HepG2 (cell line): Measurements from ENCODE around the gene CHKA. TPM values are rescaled to one million over a fixed set of nuclear protein-coding genes. Genes with fewer than 3 reads are reported as not detected.

Experiments used
- ATAC-seq: fragments of 200-7000 bp; cut with Tn5 transposase; 3 replicates; pipeline ENCODE4 v1.9.1; 2020; ENCODE audit warnings: mild to moderate bottlenecking, moderate library complexity
- BruUV-seq: library from RNA; stranded (reverse); fragments of 400-500 nt; replicated peaks from 2 replicates; lab custom pipeline; 2021; lab: Mats Ljungman, UMichigan
- CTCF ChIA-PET: fragments of 300-600 bp; formaldehyde crosslinking; extraction: SDS; loops from one replicate; lab custom pipeline; 2021; ENCODE audit warnings: low total read pairs, inconsistent platforms, low intra/inter-chr PET ratio; lab: Yijun Ruan, JAX
- POLR2A ChIA-PET: fragments of 350-600 bp; sonication (Branson Sonifier 250); formaldehyde crosslinking; loops from one replicate; lab custom pipeline; 2020; ENCODE audit warnings: antibody characterized with exemption, inconsistent platforms; lab: Yijun Ruan, JAX
- DNase-seq: peaks from one replicate; pipeline ENCODE4 v3.0.0-alpha.2; 2015; ENCODE audit warnings: low spot score
- FAIRE-seq: peaks from 3 replicates; lab custom pipeline; 2011; peaks lifted over from hg19 to GRCh38; lab: Jason Lieb, UNC
- H2AFZ ChIP-seq: one replicate; pipeline ENCODE4 v1.6.1; 2011; ENCODE audit warnings: low read length, inconsistent platforms
- H3K27ac ChIP-seq: fragments of 300-600 bp; 3 replicates; pipeline ENCODE4 v1.8.0; 2011; ENCODE audit warnings: mixed run types, mild to moderate bottlenecking, mixed read lengths, low read length, inconsistent platforms; ENCODE audit not compliant: insufficient read depth; ENCODE audit errors: extremely low read length
- H3K27me3 ChIP-seq, 2 experiments: fragments of 200-600 bp in 1 of 2; 2 replicates in 1 of 2; 3 replicates in 1 of 2; pipeline versions ENCODE4 v1.6.0 to v1.8.0; 2011; ENCODE audit warnings: low read length in 2 of 2, mild to moderate bottlenecking in 2 of 2, moderate library complexity in 2 of 2, inconsistent platforms in 1 of 2; ENCODE audit not compliant: insufficient read depth in 2 of 2, control insufficient read depth in 1 of 2
- H3K36me3 ChIP-seq, 2 experiments: fragments of 200-600 bp in 1 of 2; replicated peaks in 1 of 2; 2 replicates in 1 of 2; 3 replicates in 1 of 2; pipeline versions ENCODE4 v1.5.1 to v1.8.0; 2011; ENCODE audit warnings: low read length in 2 of 2, inconsistent platforms in 1 of 2; ENCODE audit not compliant: insufficient read depth in 2 of 2, control insufficient read depth in 1 of 2
- H3K4me1 ChIP-seq: 2 replicates; pipeline ENCODE4 v1.5.1; 2012; ENCODE audit warnings: low read length, inconsistent platforms; ENCODE audit not compliant: insufficient read depth
- H3K4me2 ChIP-seq: 2 replicates; pipeline ENCODE4 v1.6.0; 2011; ENCODE audit warnings: low read depth, low read length, inconsistent platforms
- H3K4me3 ChIP-seq, 3 experiments: fragments of 200-600 bp in 1 of 3; sonication (generic), shearing (Covaris generic) in 1 of 3; replicated peaks in 1 of 3; 2 replicates each; pipeline ENCODE4 v1.5.1; 2011 to 2016; ENCODE audit warnings: low read length in 3 of 3, inconsistent platforms in 2 of 3, low read depth in 2 of 3, mild to moderate bottlenecking in 2 of 3, control low read depth in 1 of 3, mixed read lengths in 1 of 3; ENCODE audit not compliant: insufficient read depth in 1 of 3
- H3K79me2 ChIP-seq: one replicate; pipeline ENCODE4 v1.6.1; 2011; ENCODE audit warnings: low read length, inconsistent platforms; ENCODE audit not compliant: insufficient read depth
- H3K9ac ChIP-seq: 2 replicates; pipeline ENCODE4 v1.6.0; 2011; ENCODE audit warnings: mild to moderate bottlenecking, low read depth, low read length, inconsistent platforms; ENCODE audit not compliant: insufficient read depth
- H3K9me3 ChIP-seq: 2 replicates; pipeline ENCODE4 v1.5.1; 2012; ENCODE audit warnings: mild to moderate bottlenecking, low read length
- H4K20me1 ChIP-seq: 2 replicates; pipeline ENCODE4 v1.6.0; 2011; ENCODE audit warnings: inconsistent platforms, mild to moderate bottlenecking, low read length, moderate library complexity; ENCODE audit not compliant: insufficient read depth
- FUBP1 ChIP-seq: sonication (generic); formaldehyde crosslinking; IDR thresholded peaks from 2 replicates; pipeline ENCODE4 v1.5.1; 2020; ENCODE audit warnings: missing genetic modification reagents, mild to moderate bottlenecking, borderline replicate concordance
- HCFC1 ChIP-seq: fragments of 150-350 bp; IDR thresholded peaks from 2 replicates; pipeline ENCODE4 v1.6.1; 2014; ENCODE audit warnings: low read depth, low read length
- KLF15 ChIP-seq: sonication (generic); formaldehyde crosslinking; IDR thresholded peaks from 2 replicates; pipeline ENCODE4 v1.8.1; 2023; ENCODE audit warnings: borderline replicate concordance, mild to moderate bottlenecking, inconsistent platforms, missing genetic modification reagents, mixed read lengths
- KMT2B ChIP-seq: IDR thresholded peaks from 2 replicates; pipeline ENCODE4 v1.6.1; 2016; ENCODE audit warnings: missing genetic modification reagents, missing compliant biosample characterization
- MAFF ChIP-seq: IDR thresholded peaks from 2 replicates; pipeline ENCODE4 v1.6.1; 2011; ENCODE audit warnings: low read depth, low read length, improper control_type of control experiment
- MAFK ChIP-seq, 2 experiments: IDR thresholded peaks in 1 of 2; conservative IDR thresholded peaks in 1 of 2; 2 replicates each; pipeline ENCODE4 v1.6.1; 2011; ENCODE audit warnings: improper control_type of control experiment in 2 of 2, low read length in 2 of 2
- MEIS1 ChIP-seq: sonication (generic); formaldehyde crosslinking; IDR thresholded peaks from 2 replicates; pipeline ENCODE4 v1.9.0; 2021; ENCODE audit warnings: mild to moderate bottlenecking, missing genetic modification reagents, moderate library complexity, borderline replicate concordance
- MYC ChIP-seq: sonication (generic); formaldehyde crosslinking; IDR thresholded peaks from 2 replicates; pipeline ENCODE4 v1.9.0; 2021; ENCODE audit warnings: missing genetic modification reagents, borderline replicate concordance
- POLR2A ChIP-seq, 2 experiments: IDR thresholded peaks; 2 replicates each; pipeline ENCODE4 v1.6.1; 2011; ENCODE audit warnings: low read depth in 2 of 2, low read length in 2 of 2, mild to moderate bottlenecking in 1 of 2, moderate library complexity in 1 of 2; ENCODE audit not compliant: insufficient read depth in 1 of 2
- SAP130 ChIP-seq: IDR thresholded peaks from 2 replicates; pipeline ENCODE4 v1.6.1; 2016; ENCODE audit warnings: low read depth
- SIX1 ChIP-seq: sonication (generic); formaldehyde crosslinking; IDR thresholded peaks from 2 replicates; pipeline ENCODE4 v1.4.0; 2020; ENCODE audit warnings: missing genetic modification reagents, borderline replicate concordance
- SMAD1 ChIP-seq: sonication (generic); formaldehyde crosslinking; IDR thresholded peaks from 2 replicates; pipeline ENCODE4 v1.4.0; 2020; ENCODE audit warnings: missing genetic modification reagents, low read depth, mild to moderate bottlenecking, borderline replicate concordance
- TEAD3 ChIP-seq: optimal IDR thresholded peaks from 2 replicates; pipeline ENCODE3; 2016; ENCODE audit warnings: borderline replicate concordance
- ZMAT3 ChIP-seq: sonication (generic); formaldehyde crosslinking; conservative IDR thresholded peaks from 2 replicates; pipeline ENCODE4 v1.7.0; 2021; ENCODE audit warnings: missing genetic modification reagents
- ZNF17 ChIP-seq: sonication (generic); formaldehyde crosslinking; IDR thresholded peaks from 2 replicates; pipeline ENCODE4 v1.5.0; 2020; ENCODE audit warnings: mild to moderate bottlenecking, missing genetic modification reagents
- ZNF235 ChIP-seq: sonication (generic); formaldehyde crosslinking; IDR thresholded peaks from 2 replicates; pipeline ENCODE4 v1.8.1; 2023; ENCODE audit warnings: mild to moderate bottlenecking, missing genetic modification reagents, borderline replicate concordance
- ZNF331 ChIP-seq: sonication (generic); formaldehyde crosslinking; IDR thresholded peaks from 2 replicates; pipeline ENCODE4 v1.4.0; 2020; ENCODE audit warnings: missing genetic modification reagents
- ZNF333 ChIP-seq: sonication (generic); formaldehyde crosslinking; IDR thresholded peaks from 2 replicates; pipeline ENCODE4 v1.4.0; 2020; ENCODE audit warnings: mild to moderate bottlenecking, missing genetic modification reagents, borderline replicate concordance
- ZNF547 ChIP-seq: sonication (generic); formaldehyde crosslinking; IDR thresholded peaks from 2 replicates; pipeline ENCODE4 v1.5.1; 2020; ENCODE audit warnings: mild to moderate bottlenecking, missing genetic modification reagents
- ZNF550 ChIP-seq: sonication (generic); formaldehyde crosslinking; IDR thresholded peaks from 2 replicates; pipeline ENCODE4 v1.4.0; 2020; ENCODE audit warnings: mild to moderate bottlenecking, missing genetic modification reagents, borderline replicate concordance
- ZSCAN5A ChIP-seq: sonication (generic); formaldehyde crosslinking; IDR thresholded peaks from 2 replicates; pipeline ENCODE4 v1.8.0; 2022; ENCODE audit warnings: mild to moderate bottlenecking, missing genetic modification reagents, borderline replicate concordance
- WGBS: methylation state at CpG from one replicate; pipeline ENCODE4 v1.1.6; 2017; ENCODE audit warnings: low lambda C conversion rate; 5-methylcytosine and 5-hydroxymethylcytosine counted together
- in situ Hi-C: cut with HindIII; loops from 2 replicates; pipeline ENCODE4 v1.10.0; 2017; ENCODE audit warnings: low pct_unique_long_range_greater_than_20kb; ENCODE audit not compliant: extremely low pct_ligation_motif_present
- intact Hi-C: fragments of 100-400 bp; cut with micrococcal nuclease; formaldehyde crosslinking; loops from one replicate; pipeline ENCODE4 v1.10.0; 2022; ENCODE audit not compliant: unreplicated experiment
- polyA plus RNA-seq, 8 experiments: library from polyadenylated mRNA; depleted of rRNA in 3 of 8; stranded (reverse) in 7 of 8; unstranded in 1 of 8; fragments of >200 nt; fragmentation: Illumina TruSeq in 4 of 8; extraction: Trizol in 4 of 8; gene quantifications; 2 replicates each; pipeline versions ENCODE4 v1.2.1 to v1.2.3, GENCODE V29; 2011 to 2016; ENCODE audit warnings: low read depth in 4 of 8, missing spikeins in 1 of 8, mixed read lengths in 1 of 8; ENCODE audit not compliant: insufficient read depth in 1 of 8
- total RNA-seq, 5 experiments: library from RNA; depleted of rRNA; stranded (reverse); fragments of >200 nt; fragmentation: Illumina TruSeq; extraction: Trizol; gene quantifications; 2 replicates each; pipeline ENCODE4 v1.2.3, GENCODE V29; 2016; ENCODE audit warnings: low read depth in 1 of 5
- TF ChIP-seq, protein P1 (sequence below): sonication (generic); formaldehyde crosslinking; IDR thresholded peaks from 2 replicates; pipeline ENCODE4 v1.5.0; 2020; ENCODE audit warnings: mild to moderate bottlenecking, missing genetic modification reagents

CHKA gene
- total and polyA plus RNA-seq, 2 of the 13 experiments (the other 11 are each of a cell fraction or from before 2014, with no cell fraction given): 71.6 to 92.7 TPM

- no peak overlapping the region for H3K27ac ChIP-seq
- no peak for FAIRE-seq
- no peak for TF ChIP-seq HCFC1
- TF ChIP-seq KMT2B: no peak
- TF ChIP-seq ZNF550 (CRISPR knock-in tag): no peak
- TF ChIP-seq POLR2A (IDR thresholded peaks at IDR 0.05; ENCODE audit: insufficient read depth in 1 of 2, low read depth in 2 of 2, low read length in 2 of 2): 0 out of 4 replicates have a peak, but pooled peaks of 1 of the 2 experiments have one; percentile 9
- no peak for TF ChIP-seq ZNF235 (CRISPR knock-in tag)
- no peak for TF ChIP-seq MEIS1 (CRISPR knock-in tag)
- no peak for TF ChIP-seq ZSCAN5A (CRISPR knock-in tag)
- no peak for TF ChIP-seq ZNF333 (CRISPR knock-in tag)
- no peak for TF ChIP-seq MYC (CRISPR knock-in tag)
- peak; percentile 26 to 69; a peak in 2 of 4 replicates for TF ChIP-seq MAFK (conservative IDR thresholded peaks at IDR 0.05 in 1 of 2, IDR thresholded peaks at IDR 0.05 in 1 of 2; ENCODE audit: low read length in 2 of 2)
- TF ChIP-seq, protein P1, sequence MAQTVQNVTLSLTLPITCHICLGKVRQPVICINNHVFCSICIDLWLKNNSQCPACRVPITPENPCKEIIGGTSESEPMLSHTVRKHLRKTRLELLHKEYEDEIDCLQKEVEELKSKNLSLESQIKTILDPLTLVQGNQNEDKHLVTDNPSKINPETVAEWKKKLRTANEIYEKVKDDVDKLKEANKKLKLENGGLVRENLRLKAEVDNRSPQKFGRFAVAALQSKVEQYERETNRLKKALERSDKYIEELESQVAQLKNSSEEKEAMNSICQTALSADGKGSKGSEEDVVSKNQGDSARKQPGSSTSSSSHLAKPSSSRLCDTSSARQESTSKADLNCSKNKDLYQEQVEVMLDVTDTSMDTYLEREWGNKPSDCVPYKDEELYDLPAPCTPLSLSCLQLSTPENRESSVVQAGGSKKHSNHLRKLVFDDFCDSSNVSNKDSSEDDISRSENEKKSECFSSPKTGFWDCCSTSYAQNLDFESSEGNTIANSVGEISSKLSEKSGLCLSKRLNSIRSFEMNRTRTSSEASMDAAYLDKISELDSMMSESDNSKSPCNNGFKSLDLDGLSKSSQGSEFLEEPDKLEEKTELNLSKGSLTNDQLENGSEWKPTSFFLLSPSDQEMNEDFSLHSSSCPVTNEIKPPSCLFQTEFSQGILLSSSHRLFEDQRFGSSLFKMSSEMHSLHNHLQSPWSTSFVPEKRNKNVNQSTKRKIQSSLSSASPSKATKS (CRISPR knock-in tag): no peak
- no peak for TF ChIP-seq ZNF547 (CRISPR knock-in tag)
- peak; percentile 20 for TF ChIP-seq TEAD3 (CRISPR knock-in tag)
- no peak for TF ChIP-seq FUBP1 (CRISPR knock-in tag)
- TF ChIP-seq ZNF331: no peak
- no peak for TF ChIP-seq KLF15
- TF ChIP-seq ZNF17 (CRISPR knock-in tag): no peak
- no peak for TF ChIP-seq SAP130 (CRISPR knock-in tag)
- TF ChIP-seq SIX1: no peak
- TF ChIP-seq MAFF: peak; percentile 42
- TF ChIP-seq ZMAT3 (CRISPR knock-in tag): no peak
- no peak for TF ChIP-seq SMAD1 (CRISPR knock-in tag)
Measured at GRCh38 chr11:68113986-68114385, 7.2 kb downstream of the CHKA start.

More at GRCh38 chr11:68113986-68114385, 7.2 kb downstream of the CHKA start:
- CTCF ChIA-PET: no interaction called here
- Histone ChIP-seq H3K36me3 (peaks cover 11 to 43% of the 10 kb centered on the region in 2 experiments), H3K9me3 (no peaks in the 10 kb centered on the region), H4K20me1 (peaks cover 67% of the 10 kb centered on the region), H3K9ac (no peak overlapping the region), H3K4me2 (no peak overlapping the region), H3K79me2 (peaks cover 94% of the 10 kb centered on the region), H3K4me1 (peaks cover 86% of the 10 kb centered on the region), H3K27me3 (no peaks in the 10 kb centered on the region), H2AFZ (no peak overlapping the region), H3K4me3 (no peak overlapping the region)
- in situ Hi-C loops: no loop called here
- no TSS peak for BruUV-seq
- POLR2A ChIA-PET: no interaction called here
- intact Hi-C loops: no loop called here
- DNase-seq (no peak), ATAC-seq (no peak)
- whole genome bisulfite sequencing: 94% methylated on average over 3 of the region's 3 CpGs
